Astrocyte (in vitro differentiated cells and primary cell): ENCODE measurements around the gene ARHGAP19.

Experiments used
- EZH2 ChIP-seq: IDR thresholded peaks from 2 replicates; pipeline ENCODE4 v1.6.1; 2012; ENCODE audit warnings: mild to moderate bottlenecking, low read length, inconsistent platforms; ENCODE audit not compliant: insufficient read depth
- TF ChIP-seq, protein P1 (sequence below): IDR thresholded peaks from 2 replicates; pipeline ENCODE4 v1.5.1; 2011; ENCODE audit warnings: low read depth, mild to moderate bottlenecking, inconsistent platforms, low read length, moderate library complexity; ENCODE audit not compliant: insufficient read depth

DNA sequence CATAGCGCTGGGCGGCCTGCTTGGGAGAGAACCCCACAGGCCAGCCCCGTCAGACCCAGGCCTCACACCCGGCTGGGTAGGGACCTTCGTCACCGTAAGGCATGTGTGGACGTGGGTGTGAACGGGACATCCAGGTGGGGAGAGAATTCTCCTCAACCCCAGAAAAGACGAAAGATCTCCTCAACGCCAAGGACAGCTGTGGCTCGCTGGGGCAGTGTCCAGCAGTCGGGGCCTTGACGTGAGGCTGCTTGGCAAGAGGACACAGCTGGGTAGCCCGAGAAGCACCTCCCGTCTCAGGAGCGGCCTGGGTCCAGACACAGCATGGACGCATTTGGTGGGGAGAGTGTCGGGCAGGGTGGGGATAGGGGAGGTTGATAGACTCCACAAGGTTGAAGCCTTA lies 105.5 kb downstream of the ARHGAP19 start:
- no peak for TF ChIP-seq EZH2
- TF ChIP-seq, protein P1, sequence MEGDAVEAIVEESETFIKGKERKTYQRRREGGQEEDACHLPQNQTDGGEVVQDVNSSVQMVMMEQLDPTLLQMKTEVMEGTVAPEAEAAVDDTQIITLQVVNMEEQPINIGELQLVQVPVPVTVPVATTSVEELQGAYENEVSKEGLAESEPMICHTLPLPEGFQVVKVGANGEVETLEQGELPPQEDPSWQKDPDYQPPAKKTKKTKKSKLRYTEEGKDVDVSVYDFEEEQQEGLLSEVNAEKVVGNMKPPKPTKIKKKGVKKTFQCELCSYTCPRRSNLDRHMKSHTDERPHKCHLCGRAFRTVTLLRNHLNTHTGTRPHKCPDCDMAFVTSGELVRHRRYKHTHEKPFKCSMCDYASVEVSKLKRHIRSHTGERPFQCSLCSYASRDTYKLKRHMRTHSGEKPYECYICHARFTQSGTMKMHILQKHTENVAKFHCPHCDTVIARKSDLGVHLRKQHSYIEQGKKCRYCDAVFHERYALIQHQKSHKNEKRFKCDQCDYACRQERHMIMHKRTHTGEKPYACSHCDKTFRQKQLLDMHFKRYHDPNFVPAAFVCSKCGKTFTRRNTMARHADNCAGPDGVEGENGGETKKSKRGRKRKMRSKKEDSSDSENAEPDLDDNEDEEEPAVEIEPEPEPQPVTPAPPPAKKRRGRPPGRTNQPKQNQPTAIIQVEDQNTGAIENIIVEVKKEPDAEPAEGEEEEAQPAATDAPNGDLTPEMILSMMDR: no peak
